Keratinocyte (primary cell): ENCODE data around the gene ECHDC1.

Experiments used
- EZH2 ChIP-seq: IDR thresholded peaks from one replicate; pipeline ENCODE4 v1.6.1; 2012; ENCODE audit warnings: inconsistent platforms, mild to moderate bottlenecking, low read length, moderate library complexity
- TF ChIP-seq, protein P1 (sequence below), 3 experiments: IDR thresholded peaks in 1 of 3; conservative IDR thresholded peaks in 1 of 3; optimal IDR thresholded peaks in 1 of 3; 2 replicates in 2 of 3; 3 replicates in 1 of 3; pipeline versions ENCODE3 to v1.5.1; 2011; ENCODE audit warnings: low read length in 3 of 3, mild to moderate bottlenecking in 3 of 3, moderate library complexity in 2 of 3, control low read depth in 1 of 3, inconsistent platforms in 1 of 3; ENCODE audit not compliant: insufficient read depth in 2 of 3; ENCODE audit errors: extremely low read depth in 1 of 3

DNA sequence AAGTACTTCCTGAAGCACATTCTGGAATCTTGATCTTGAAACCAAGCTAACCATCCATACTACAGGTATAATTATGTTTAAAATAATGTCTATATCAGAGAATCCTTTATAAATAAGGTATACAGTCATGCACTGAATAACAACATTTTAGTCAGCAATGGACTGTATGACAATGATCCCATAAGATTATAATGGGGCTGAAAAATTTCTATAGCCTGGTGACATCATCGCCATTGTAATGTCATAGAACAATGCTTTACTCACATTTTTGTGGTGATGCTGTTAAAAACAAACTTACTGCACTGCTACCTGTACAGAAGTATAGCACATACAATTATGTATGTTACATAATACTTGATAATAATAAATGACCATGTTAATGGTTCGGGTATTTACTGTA lies 44.9 kb downstream of the ECHDC1 start:
- TF ChIP-seq, protein P1, sequence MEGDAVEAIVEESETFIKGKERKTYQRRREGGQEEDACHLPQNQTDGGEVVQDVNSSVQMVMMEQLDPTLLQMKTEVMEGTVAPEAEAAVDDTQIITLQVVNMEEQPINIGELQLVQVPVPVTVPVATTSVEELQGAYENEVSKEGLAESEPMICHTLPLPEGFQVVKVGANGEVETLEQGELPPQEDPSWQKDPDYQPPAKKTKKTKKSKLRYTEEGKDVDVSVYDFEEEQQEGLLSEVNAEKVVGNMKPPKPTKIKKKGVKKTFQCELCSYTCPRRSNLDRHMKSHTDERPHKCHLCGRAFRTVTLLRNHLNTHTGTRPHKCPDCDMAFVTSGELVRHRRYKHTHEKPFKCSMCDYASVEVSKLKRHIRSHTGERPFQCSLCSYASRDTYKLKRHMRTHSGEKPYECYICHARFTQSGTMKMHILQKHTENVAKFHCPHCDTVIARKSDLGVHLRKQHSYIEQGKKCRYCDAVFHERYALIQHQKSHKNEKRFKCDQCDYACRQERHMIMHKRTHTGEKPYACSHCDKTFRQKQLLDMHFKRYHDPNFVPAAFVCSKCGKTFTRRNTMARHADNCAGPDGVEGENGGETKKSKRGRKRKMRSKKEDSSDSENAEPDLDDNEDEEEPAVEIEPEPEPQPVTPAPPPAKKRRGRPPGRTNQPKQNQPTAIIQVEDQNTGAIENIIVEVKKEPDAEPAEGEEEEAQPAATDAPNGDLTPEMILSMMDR (optimal IDR thresholded peaks at IDR 0.05 in 1 of 3, IDR thresholded peaks at IDR 0.05 in 1 of 3, conservative IDR thresholded peaks at IDR 0.05 in 1 of 3; ENCODE audit: extremely low read depth in 1 of 3, insufficient read depth in 2 of 3, low read length in 3 of 3) = no peak
- no peak for TF ChIP-seq EZH2
